ENCODE measurements around the gene NTNG1.

DNA sequence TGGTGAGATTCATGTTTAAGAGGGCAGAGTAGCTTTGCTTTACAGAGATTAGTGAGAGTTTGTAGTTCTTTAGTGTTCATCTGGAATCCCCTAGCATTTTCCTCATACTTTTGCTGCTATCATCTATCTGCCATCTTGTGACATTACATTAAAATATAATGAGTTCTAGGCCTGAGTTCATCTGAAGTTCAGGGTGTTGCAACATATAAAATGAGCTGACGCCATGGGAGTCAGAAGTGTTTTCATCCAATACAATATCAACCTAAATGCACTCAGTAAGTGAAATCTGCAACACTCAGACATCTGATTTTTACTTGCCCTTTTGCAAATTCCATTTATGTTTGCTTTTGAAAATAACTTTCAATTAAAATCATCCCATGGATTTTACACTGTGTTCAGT is 153.8 kb downstream of the NTNG1 start:
- TF ChIP-seq CTCF (IDR thresholded peaks at IDR 0.05) (no peak), POLR2A (IDR thresholded peaks at IDR 0.05) (no peak), POLR2AphosphoS5 (IDR thresholded peaks at IDR 0.05) (no peak)
